ENCODE results near the gene HYOU1. TPM values are rescaled to one million over a fixed set of nuclear protein-coding genes. Genes with fewer than 3 reads are reported as not detected.
A peak's percentile ranks its signal among the peaks of the same experiment; 100 is the strongest.

The HYOU1 gene
- total RNA-seq, 4 donors from 2014 or later: 46.4 to 131 (median 61.0) TPM

DNA sequence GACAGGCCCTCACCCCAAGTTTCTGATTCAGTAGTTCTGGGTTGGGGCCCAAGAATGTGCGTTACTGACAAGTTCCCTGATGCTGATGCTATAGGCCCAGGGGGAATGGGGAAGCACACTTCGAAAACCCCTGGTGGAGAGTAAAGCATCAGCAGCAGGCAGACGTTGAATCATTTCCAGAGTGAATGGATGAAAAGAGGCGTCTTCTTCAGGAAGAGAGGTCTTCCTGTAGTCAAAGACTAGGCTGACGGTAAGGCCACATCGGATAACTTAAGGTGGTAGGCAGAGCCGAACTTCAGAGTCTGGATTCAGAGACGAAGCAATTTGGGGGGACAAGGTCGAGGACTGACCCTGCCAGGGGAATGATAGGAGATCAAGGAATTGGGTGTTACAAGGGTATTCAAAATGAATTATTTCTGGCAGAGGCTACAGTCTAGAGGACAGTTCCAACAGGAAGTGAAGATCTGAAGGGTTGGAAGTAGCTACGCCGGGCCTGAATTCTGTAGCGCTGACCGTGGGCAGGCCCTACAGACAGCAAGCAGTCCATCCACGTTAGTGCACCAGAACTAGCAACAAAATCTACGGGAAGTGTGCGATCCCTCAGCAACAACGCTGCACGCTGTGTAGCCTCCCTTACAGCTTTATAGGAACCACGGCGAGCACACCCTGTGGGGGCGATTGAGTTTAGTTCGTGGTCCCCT lies 59.9 kb downstream of the HYOU1 start:
- intact Hi-C loops (cut with DNase I; ENCODE audit: low total_unique reads): no loop called here
- WGBS, 2 donors (ENCODE audit: low coverage in 1 of 2): 19 to 20% methylated on average over 1 to 22 of the region's 22 CpGs
- no peak for DNase-seq
- no peaks in the 10 kb centered on the region for H3K27me3 ChIP-seq
- peak overlapping the region; percentile 82 to 91 (median 85) for H3K27ac ChIP-seq
- H3K9me3 ChIP-seq: no peaks in the 10 kb centered on the region
- peaks cover 0 to 23% (median 16%) of the 10 kb centered on the region in 4 donors for H3K4me1 ChIP-seq
- TF ChIP-seq, protein P1, sequence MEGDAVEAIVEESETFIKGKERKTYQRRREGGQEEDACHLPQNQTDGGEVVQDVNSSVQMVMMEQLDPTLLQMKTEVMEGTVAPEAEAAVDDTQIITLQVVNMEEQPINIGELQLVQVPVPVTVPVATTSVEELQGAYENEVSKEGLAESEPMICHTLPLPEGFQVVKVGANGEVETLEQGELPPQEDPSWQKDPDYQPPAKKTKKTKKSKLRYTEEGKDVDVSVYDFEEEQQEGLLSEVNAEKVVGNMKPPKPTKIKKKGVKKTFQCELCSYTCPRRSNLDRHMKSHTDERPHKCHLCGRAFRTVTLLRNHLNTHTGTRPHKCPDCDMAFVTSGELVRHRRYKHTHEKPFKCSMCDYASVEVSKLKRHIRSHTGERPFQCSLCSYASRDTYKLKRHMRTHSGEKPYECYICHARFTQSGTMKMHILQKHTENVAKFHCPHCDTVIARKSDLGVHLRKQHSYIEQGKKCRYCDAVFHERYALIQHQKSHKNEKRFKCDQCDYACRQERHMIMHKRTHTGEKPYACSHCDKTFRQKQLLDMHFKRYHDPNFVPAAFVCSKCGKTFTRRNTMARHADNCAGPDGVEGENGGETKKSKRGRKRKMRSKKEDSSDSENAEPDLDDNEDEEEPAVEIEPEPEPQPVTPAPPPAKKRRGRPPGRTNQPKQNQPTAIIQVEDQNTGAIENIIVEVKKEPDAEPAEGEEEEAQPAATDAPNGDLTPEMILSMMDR (IDR thresholded peaks at IDR 0.05): peak in 1 of 5 experiments; percentile 12
- TF ChIP-seq POLR2A (IDR thresholded peaks at IDR 0.05): no peak
- H3K36me3 ChIP-seq: peaks cover 0 to 13% (median 5%) of the 10 kb centered on the region in 4 donors
- in situ Hi-C loops (cut with MboI; ENCODE audit: low pct_ligation_motif_present in 1 of 4, low pct_unique_long_range_greater_than_20kb in 1 of 4, low sequenced_read_pairs in 3 of 4): no loop called here
- H3K4me3 ChIP-seq: peak overlapping the region; percentile 44 to 82 (median 70)

Small RNAs within 50 kb of the gene (small RNA-seq; reads per million reads assigned to genes)
- 0 reads per million in 4 donors for gene AP003392.2
- gene RF00017: 0 reads per million in 4 donors
- 0 reads per million in 4 donors for gene RF00019

Other genes starting within 250 kb of the HYOU1 start
- 1 to 10 TPM in 2 of 4 donors, not detected in 2; 2.5 to 4.1 TPM for gene CXCR5, start 173.3 kb downstream of the HYOU1 start, total RNA-seq
- 10 to 100 TPM; 15.9 to 23.9 (median 18.5) TPM for gene BCL9L, start 131.3 kb downstream of the HYOU1 start, total RNA-seq
- gene UPK2, start 100.9 kb downstream of the HYOU1 start, total RNA-seq: not detected
- not detected for gene FOXR1, start 85.4 kb downstream of the HYOU1 start, total RNA-seq
- gene CENATAC, start 59.1 kb downstream of the HYOU1 start, total RNA-seq: 10 to 100 TPM; 46.1 to 94.3 (median 82.2) TPM
- 1,000 to 10,000 TPM in 1 of 4 donors, 100 to 1,000 TPM in 3; 220 to 1,105 (median 540) TPM for gene RPS25, start 38.9 kb downstream of the HYOU1 start, total RNA-seq
- 100 to 1,000 TPM in 1 of 4 donors, 10 to 100 TPM in 3; 37.4 to 105 (median 74.8) TPM for gene TRAPPC4, start 38.4 kb downstream of the HYOU1 start, total RNA-seq
- 10 to 100 TPM; 34.0 to 88.3 (median 81.2) TPM for gene SLC37A4, start 26.3 kb downstream of the HYOU1 start, total RNA-seq
- 100 to 1,000 TPM in 1 of 4 donors, 10 to 100 TPM in 3; 19.8 to 122 (median 31.2) TPM for gene VPS11, start 10.6 kb upstream of the HYOU1 start, total RNA-seq
- 100 to 1,000 TPM in 1 of 4 donors, 10 to 100 TPM in 2, not detected in 1; 10.8 to 353 (median 21.3) TPM for gene HMBS, start 27.7 kb upstream of the HYOU1 start, total RNA-seq
- gene DPAGT1, start 44.6 kb upstream of the HYOU1 start, total RNA-seq: 10 to 100 TPM in 3 of 4 donors, 1 to 10 TPM in 1; 4.5 to 63.9 (median 26.3) TPM
- gene C2CD2L, start 50.1 kb upstream of the HYOU1 start, total RNA-seq: 10 to 100 TPM; 11.5 to 56.9 (median 32.7) TPM
- gene HINFP, start 64.4 kb upstream of the HYOU1 start, total RNA-seq: 10 to 100 TPM; 20.7 to 63.6 (median 48.2) TPM
- gene ABCG4, start 91.8 kb upstream of the HYOU1 start, total RNA-seq: under 1 TPM in 1 of 4 donors, not detected in 3; 0.14 TPM
- gene NLRX1, start 111.5 kb upstream of the HYOU1 start, total RNA-seq: 10 to 100 TPM; 16.4 to 30.1 (median 18.2) TPM
- gene NHERF4, start 128.3 kb upstream of the HYOU1 start, total RNA-seq: 100 to 1,000 TPM in 2 of 4 donors, 10 to 100 TPM in 2; 75.2 to 248 (median 111) TPM
- gene CBL, start 149.1 kb upstream of the HYOU1 start, total RNA-seq: 10 to 100 TPM in 3 of 4 donors, 1 to 10 TPM in 1; 6.8 to 18.7 (median 12.4) TPM